Gastrocnemius medialis (tissue), 4 donors: ENCODE data around the gene SURF4. TPM values are rescaled to one million over a fixed set of nuclear protein-coding genes. Genes with fewer than 3 reads are reported as not detected.

ENCODE experiments used
- ATAC-seq, 2 donors: fragments of 150-250 bp; one replicate each; pipeline ENCODE4 v1.9.1; 2016
- DNase-seq, 2 donors: peaks; one replicate each; pipeline ENCODE4 v3.0.0-alpha.2; 2019
- H3K27ac ChIP-seq, 4 donors: fragments of 200-600 bp; sonication (generic); 1 replicate in 1 of 4; 2 replicates in 3 of 4; pipeline ENCODE4 v1.5.1; 2016 to 2018; ENCODE audit warnings: mild to moderate bottlenecking in 2 of 4, moderate library complexity in 1 of 4
- H3K27me3 ChIP-seq, 3 donors: fragments of 200-600 bp; sonication (generic) in 2 of 3; 1 replicate in 1 of 3; 2 replicates in 2 of 3; pipeline versions ENCODE4 v1.5.1 to v1.6.0; 2016 to 2019; ENCODE audit warnings: mild to moderate bottlenecking in 1 of 3, moderate library complexity in 1 of 3
- H3K36me3 ChIP-seq, 2 donors: fragments of 200-600 bp; sonication (generic) in 1 of 2; one replicate each; pipeline ENCODE4 v1.5.1; 2017 to 2018
- H3K4me1 ChIP-seq, 2 donors: fragments of 200-600 bp; sonication (generic) in 1 of 2; one replicate each; pipeline ENCODE4 v1.5.1; 2016 to 2017; ENCODE audit warnings: mild to moderate bottlenecking in 2 of 2
- H3K4me3 ChIP-seq, 4 donors: fragments of 200-600 bp; sonication (generic) in 3 of 4; 1 replicate in 1 of 4; 2 replicates in 3 of 4; pipeline ENCODE4 v1.5.1; 2016 to 2019; ENCODE audit warnings: mild to moderate bottlenecking in 2 of 4
- H3K9me3 ChIP-seq, 3 donors: fragments of 200-600 bp; sonication (generic) in 2 of 3; 1 replicate in 1 of 3; 2 replicates in 2 of 3; pipeline ENCODE4 v1.5.1; 2016 to 2019
- POLR2A ChIP-seq, 2 donors: fragments of 450-650 bp; IDR thresholded peaks; one replicate each; pipeline ENCODE4 v1.6.1; 2017; ENCODE audit warnings: antibody characterized with exemption in 2 of 2, mild to moderate bottlenecking in 2 of 2, moderate library complexity in 2 of 2
- in situ Hi-C, 4 donors: fragments of 200-750 bp; cut with MboI; loops; one replicate each; pipeline versions ENCODE4 v1.15.0 to v1.8.0; 2017; ENCODE audit warnings: low sequenced_read_pairs in 4 of 4
- intact Hi-C: fragments of 100-400 bp; cut with DNase I; formaldehyde crosslinking; loops from one replicate; pipeline ENCODE4 v1.15.1; 2023; ENCODE audit warnings: low total_unique reads
- total RNA-seq, 4 donors: library from RNA; depleted of rRNA; stranded (reverse); fragments of >200 nt; gene quantifications; one replicate each; pipeline versions ENCODE4 v1.1.0 to v1.2.3, GENCODE V29; 2016
- TF ChIP-seq, protein P1 (sequence below), 5 experiments: fragments of 450-650 bp in 3 of 5; fragments of 200-600 bp in 2 of 5; sonication (generic) in 2 of 5; IDR thresholded peaks in 4 of 5; conservative IDR thresholded peaks in 1 of 5; 1 replicate in 4 of 5; 2 replicates in 1 of 5; pipeline ENCODE4 v1.5.1; 2016 to 2019; ENCODE audit warnings: antibody characterized with exemption in 5 of 5, mild to moderate bottlenecking in 3 of 5, moderate library complexity in 3 of 5

Gene SURF4
- total RNA-seq, 4 donors from 2014 or later, result 62.9 to 98.4 (median 73.4) TPM

DNA sequence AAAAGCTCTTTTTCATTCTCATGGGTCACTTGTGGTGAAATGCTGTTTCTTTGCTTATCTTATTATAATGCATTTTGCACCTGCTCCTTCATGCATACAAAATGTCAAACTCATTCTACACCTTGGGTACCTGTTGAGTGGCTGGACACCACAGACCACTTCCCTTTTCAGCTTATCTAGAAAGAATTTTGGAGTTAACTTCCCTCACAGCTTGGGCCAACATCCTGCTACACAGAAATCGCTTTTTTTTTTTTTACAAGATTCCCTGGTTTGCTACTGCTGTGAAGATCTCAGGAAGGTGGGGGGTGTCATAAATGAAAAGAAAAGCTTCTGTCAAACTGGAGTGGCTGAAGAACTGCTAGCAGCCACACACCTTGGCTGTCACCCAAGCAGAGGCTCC is 39.3 kb upstream of the SURF4 start:
- DNase-seq (no peak), ATAC-seq (no peak)
- intact Hi-C loops (loop anchor here (5.0 kb wide), 2 partner anchors 38 to 743 kb away; partner anchors contain the start of genes GTF3C4, STKLD1 and SURF4), in situ Hi-C loops (loop anchor here in 2 of 4 donors (10.0 kb wide), 1 partner anchor 70 kb away; no protein-coding TSS in a partner anchor)
- no peaks in the 10 kb centered on the region for H3K9me3 ChIP-seq
- TF ChIP-seq, protein P1, sequence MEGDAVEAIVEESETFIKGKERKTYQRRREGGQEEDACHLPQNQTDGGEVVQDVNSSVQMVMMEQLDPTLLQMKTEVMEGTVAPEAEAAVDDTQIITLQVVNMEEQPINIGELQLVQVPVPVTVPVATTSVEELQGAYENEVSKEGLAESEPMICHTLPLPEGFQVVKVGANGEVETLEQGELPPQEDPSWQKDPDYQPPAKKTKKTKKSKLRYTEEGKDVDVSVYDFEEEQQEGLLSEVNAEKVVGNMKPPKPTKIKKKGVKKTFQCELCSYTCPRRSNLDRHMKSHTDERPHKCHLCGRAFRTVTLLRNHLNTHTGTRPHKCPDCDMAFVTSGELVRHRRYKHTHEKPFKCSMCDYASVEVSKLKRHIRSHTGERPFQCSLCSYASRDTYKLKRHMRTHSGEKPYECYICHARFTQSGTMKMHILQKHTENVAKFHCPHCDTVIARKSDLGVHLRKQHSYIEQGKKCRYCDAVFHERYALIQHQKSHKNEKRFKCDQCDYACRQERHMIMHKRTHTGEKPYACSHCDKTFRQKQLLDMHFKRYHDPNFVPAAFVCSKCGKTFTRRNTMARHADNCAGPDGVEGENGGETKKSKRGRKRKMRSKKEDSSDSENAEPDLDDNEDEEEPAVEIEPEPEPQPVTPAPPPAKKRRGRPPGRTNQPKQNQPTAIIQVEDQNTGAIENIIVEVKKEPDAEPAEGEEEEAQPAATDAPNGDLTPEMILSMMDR (IDR thresholded peaks at IDR 0.05 in 4 of 5, conservative IDR thresholded peaks at IDR 0.05 in 1 of 5), result no peak
- no peak for TF ChIP-seq POLR2A (IDR thresholded peaks at IDR 0.05)
- H3K27ac ChIP-seq, result no peak overlapping the region
- no peak overlapping the region for H3K4me3 ChIP-seq
- peaks cover 21 to 23% of the 10 kb centered on the region in 2 donors for H3K4me1 ChIP-seq
- H3K36me3 ChIP-seq, result peaks cover 0 to 47% of the 10 kb centered on the region in 2 donors
- no peaks in the 10 kb centered on the region for H3K27me3 ChIP-seq

DNA sequence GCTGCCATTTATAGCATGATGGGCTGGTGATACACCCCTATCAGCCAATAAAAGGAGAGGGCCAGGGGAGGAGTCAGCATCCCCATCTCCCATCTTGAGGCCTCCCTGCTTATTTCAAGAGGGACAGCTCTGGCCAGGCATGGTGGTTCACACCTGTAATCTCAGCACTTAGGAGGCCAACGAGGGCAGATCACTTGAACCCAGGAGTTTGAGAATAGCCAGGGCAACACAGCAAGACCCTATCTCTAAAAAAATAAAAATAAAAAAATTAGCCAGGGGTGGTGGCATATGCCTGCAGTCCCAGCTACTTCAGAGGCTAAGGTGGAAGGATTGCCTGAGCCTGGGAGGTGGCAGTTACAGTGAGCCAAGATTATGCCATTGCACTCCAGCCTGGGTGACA is 32.2 kb upstream of the SURF4 start:
- no peak for DNase-seq
- peaks cover 16 to 17% of the 10 kb centered on the region in 2 donors for H3K4me1 ChIP-seq
- TF ChIP-seq POLR2A (IDR thresholded peaks at IDR 0.05), result no peak
- TF ChIP-seq, protein P1 (IDR thresholded peaks at IDR 0.05 in 4 of 5, conservative IDR thresholded peaks at IDR 0.05 in 1 of 5), result no peak
- H3K27ac ChIP-seq, result no peak overlapping the region
- no peak overlapping the region for H3K4me3 ChIP-seq
- H3K9me3 ChIP-seq, result no peaks in the 10 kb centered on the region
- no peaks in the 10 kb centered on the region for H3K27me3 ChIP-seq
- no peak for ATAC-seq
- H3K36me3 ChIP-seq, result peaks cover 0 to 53% of the 10 kb centered on the region in 2 donors
- intact Hi-C loops, result no loop called here
- in situ Hi-C loops, result loop anchor here in 1 of 4 donors (5.0 kb wide), 1 partner anchor 74 kb away; no protein-coding TSS in a partner anchor

DNA sequence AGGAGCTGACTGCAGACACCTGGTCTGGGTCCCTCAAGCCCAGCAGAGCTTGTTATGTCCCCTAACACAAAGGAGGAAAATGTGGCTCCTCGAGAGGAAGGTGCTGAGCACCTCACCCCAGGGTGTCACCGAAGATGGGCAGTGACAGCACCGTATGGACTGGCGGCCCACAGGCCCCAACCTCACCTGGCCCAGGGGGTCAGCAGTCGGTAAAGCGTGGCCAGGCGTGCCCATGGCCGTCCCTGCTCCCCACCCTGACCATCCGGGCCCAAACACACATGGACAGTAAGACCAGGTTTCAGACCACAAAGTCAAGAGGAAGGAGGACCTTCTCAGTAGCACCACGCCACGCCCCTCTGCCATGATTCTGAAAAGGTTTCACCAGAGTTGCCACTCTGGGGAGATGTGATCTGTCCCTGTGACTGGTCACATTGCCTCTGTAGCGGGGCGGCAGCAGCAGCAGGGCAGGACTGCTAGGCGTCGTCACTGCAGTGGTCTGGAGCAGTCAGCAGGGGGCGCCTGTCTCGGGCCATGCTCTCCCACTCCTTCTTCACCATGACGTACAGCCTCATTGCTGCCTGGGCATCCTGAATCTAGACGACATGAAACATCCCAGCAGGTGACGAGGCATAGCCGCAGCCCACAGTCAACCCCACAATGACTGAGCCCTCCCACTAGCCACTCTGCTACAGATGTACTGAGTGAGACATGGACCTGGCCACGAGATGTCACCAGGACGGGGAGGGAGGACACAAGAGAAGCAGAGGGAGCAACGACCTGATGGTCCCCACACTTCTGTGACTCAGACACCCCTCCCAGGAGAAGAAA is 30.8 kb upstream of the SURF4 start:
- in situ Hi-C loops (loop anchor here in 1 of 4 donors (5.0 kb wide), 1 partner anchor 76 kb away; no protein-coding TSS in a partner anchor), intact Hi-C loops (loop anchor here (1.0 kb wide), 2 partner anchors 21 to 80 kb away; no protein-coding TSS in a partner anchor)
- ATAC-seq (peak; percentile 31 to 76), DNase-seq (peak; percentile 23 to 65)
- H3K4me1 ChIP-seq, result peaks cover 16 to 17% of the 10 kb centered on the region in 2 donors
- H3K9me3 ChIP-seq, result no peaks in the 10 kb centered on the region
- no peak overlapping the region for H3K4me3 ChIP-seq
- H3K27me3 ChIP-seq, result no peaks in the 10 kb centered on the region
- peak overlapping the region; percentile 51 to 79 (median 70) for H3K27ac ChIP-seq
- peaks cover 0 to 39% of the 10 kb centered on the region in 2 donors for H3K36me3 ChIP-seq
- TF ChIP-seq POLR2A (IDR thresholded peaks at IDR 0.05), result no peak
- TF ChIP-seq, protein P1 (IDR thresholded peaks at IDR 0.05 in 4 of 5, conservative IDR thresholded peaks at IDR 0.05 in 1 of 5), result peak; percentile 77 to 90 (median 83)

DNA sequence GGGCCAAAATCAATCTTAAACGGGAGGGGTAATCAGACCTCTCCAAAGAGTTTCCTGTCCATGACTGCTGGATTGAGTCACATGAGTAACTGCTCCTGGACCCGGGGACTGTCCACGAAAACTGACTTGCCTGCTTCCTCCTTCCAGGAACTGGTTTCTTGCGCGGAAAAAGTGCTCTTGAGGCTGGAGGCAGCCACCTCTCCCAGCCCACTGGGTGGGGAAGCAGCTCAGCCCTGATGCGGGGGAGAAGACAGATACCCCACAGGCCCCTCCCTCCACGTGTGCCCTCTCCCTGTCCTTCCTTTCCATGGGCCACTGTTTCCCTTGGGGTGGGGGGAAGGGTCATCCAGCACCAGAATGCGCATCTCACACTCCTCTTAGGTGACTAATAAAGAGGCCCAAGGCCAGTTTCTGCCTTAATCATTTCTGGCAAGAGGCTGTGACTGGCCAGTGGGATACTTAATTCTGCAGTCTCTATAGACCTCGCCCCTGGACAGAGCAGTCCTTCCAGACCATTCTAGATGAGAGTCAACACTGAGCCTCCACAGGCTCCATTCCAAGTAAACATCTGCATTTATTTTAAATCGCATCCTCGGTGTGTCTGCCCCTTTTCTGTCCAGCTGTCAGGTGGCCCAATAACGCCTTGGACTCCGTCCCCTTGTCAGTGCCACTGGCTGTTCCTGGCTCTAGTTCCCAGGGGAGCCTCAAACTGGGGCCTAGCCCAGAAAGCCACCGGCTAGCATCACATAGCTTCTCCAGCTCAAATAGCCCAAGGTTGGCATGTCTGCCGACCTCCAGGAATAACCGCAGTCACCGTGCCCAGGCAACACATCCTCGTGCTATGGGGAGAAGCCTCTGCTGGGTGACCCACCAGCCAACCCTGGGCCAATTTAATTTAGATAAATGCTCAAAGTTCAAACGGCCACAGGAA is 29.9 kb upstream of the SURF4 start:
- peak; percentile 70 to 81 for DNase-seq
- Histone ChIP-seq H3K4me1 (peaks cover 16 to 17% of the 10 kb centered on the region in 2 donors), H3K36me3 (peaks cover 0 to 30% of the 10 kb centered on the region in 2 donors), H3K4me3 (no peak overlapping the region), H3K9me3 (no peaks in the 10 kb centered on the region), H3K27me3 (no peaks in the 10 kb centered on the region), H3K27ac (peak overlapping the region; percentile 51 to 79 (median 70))
- ATAC-seq, result peak; percentile 87 to 92
- intact Hi-C loops, result loop anchor here (1.0 to 2.0 kb wide), 2 partner anchors 81 to 219 kb away; no protein-coding TSS in a partner anchor
- in situ Hi-C loops, result loop anchor here in 1 of 4 donors (5.0 kb wide), 1 partner anchor 77 kb away; no protein-coding TSS in a partner anchor
- no peak for TF ChIP-seq POLR2A (IDR thresholded peaks at IDR 0.05)
- TF ChIP-seq, protein P1 (IDR thresholded peaks at IDR 0.05 in 4 of 5, conservative IDR thresholded peaks at IDR 0.05 in 1 of 5), result no peak
